HEK293 (cell line): ENCODE data around the gene AK1.

ENCODE experiments used
- CTCF ChIP-seq: fragments of 450-650 bp; formaldehyde crosslinking; IDR thresholded peaks from 2 replicates; pipeline ENCODE4 v1.5.1; 2016; ENCODE audit warnings: missing biosample characterization, missing genetic modification characterization
- MYNN ChIP-seq: fragments of 450-650 bp; formaldehyde crosslinking; IDR thresholded peaks from 2 replicates; pipeline ENCODE4 v1.5.1; 2016; ENCODE audit warnings: missing biosample characterization, missing genetic modification characterization, borderline replicate concordance
- REST ChIP-seq: fragments of 450-650 bp; formaldehyde crosslinking; IDR thresholded peaks from 2 replicates; pipeline ENCODE4 v1.5.1; 2016; ENCODE audit warnings: missing biosample characterization, missing genetic modification characterization
- SP2 ChIP-seq: fragments of 450-650 bp; formaldehyde crosslinking; IDR thresholded peaks from 2 replicates; pipeline ENCODE4 v1.5.1; 2016; ENCODE audit warnings: missing biosample characterization, missing genetic modification characterization
- YY1 ChIP-seq: fragments of 450-650 bp; formaldehyde crosslinking; IDR thresholded peaks from 2 replicates; pipeline ENCODE4 v1.5.1; 2018; ENCODE audit warnings: missing biosample characterization, missing genetic modification characterization
- YY2 ChIP-seq: fragments of 450-650 bp; formaldehyde crosslinking; IDR thresholded peaks from 2 replicates; pipeline ENCODE4 v1.5.1; 2016; ENCODE audit warnings: missing biosample characterization, missing genetic modification characterization
- ZBTB1 ChIP-seq: fragments of 450-650 bp; formaldehyde crosslinking; IDR thresholded peaks from 2 replicates; pipeline ENCODE4 v1.5.1; 2016; ENCODE audit warnings: missing biosample characterization, missing genetic modification characterization
- ZNF157 ChIP-seq: fragments of 450-650 bp; formaldehyde crosslinking; IDR thresholded peaks from 2 replicates; pipeline ENCODE4 v1.5.1; 2016; ENCODE audit warnings: missing biosample characterization, missing genetic modification characterization
- ZNF324 ChIP-seq: fragments of 450-650 bp; formaldehyde crosslinking; IDR thresholded peaks from 2 replicates; pipeline ENCODE4 v1.5.1; 2016; ENCODE audit warnings: missing biosample characterization, missing genetic modification characterization
- ZNF510 ChIP-seq: fragments of 450-650 bp; formaldehyde crosslinking; IDR thresholded peaks from 2 replicates; pipeline ENCODE4 v1.5.1; 2018; ENCODE audit warnings: mild to moderate bottlenecking, missing genetic modification characterization, missing biosample characterization; ENCODE audit not compliant: insufficient replicate concordance
- ZNF549 ChIP-seq: fragments of 450-650 bp; IDR thresholded peaks from 2 replicates; pipeline ENCODE4 v1.5.1; 2018; ENCODE audit warnings: missing biosample characterization, missing genetic modification characterization, mild to moderate bottlenecking, inconsistent platforms, moderate library complexity

- TF ChIP-seq CTCF (tag by site-specific recombination) (no peak), ZNF157 (no peak), ZNF510 (tag by site-specific recombination) (no peak), SP2 (peak; percentile 76), MYNN (tag by site-specific recombination) (no peak), REST (tag by site-specific recombination) (no peak), ZNF324 (tag by site-specific recombination) (no peak), ZNF549 (tag by site-specific recombination) (no peak), ZBTB1 (tag by site-specific recombination) (0 out of 2 replicates have a peak, but pooled peaks have one; percentile 83), YY2 (tag by site-specific recombination) (no peak), YY1 (tag by site-specific recombination) (no peak)
These were observed at the start of gene AK1 for GRCh38 chr9:127877566-127877998.
